Colonic mucosa (tissue), 4 donors: ENCODE measurements around the gene ADGRL3. TPM values are rescaled to one million over a fixed set of nuclear protein-coding genes. Genes with fewer than 3 reads are reported as not detected.

ENCODE experiments used
- DNase-seq: peaks from one replicate; pipeline ENCODE4 v3.0.0-alpha.2; 2020
- H3K27ac ChIP-seq: fragments of 200-600 bp; one replicate; pipeline ENCODE4 v1.8.0; 2021
- H3K27me3 ChIP-seq: fragments of 200-600 bp; one replicate; pipeline ENCODE4 v1.8.0; 2021
- H3K36me3 ChIP-seq: fragments of 200-600 bp; one replicate; pipeline ENCODE4 v1.8.0; 2021
- H3K4me1 ChIP-seq: fragments of 200-600 bp; one replicate; pipeline ENCODE4 v1.8.0; 2021; ENCODE audit warnings: mild to moderate bottlenecking
- H3K4me3 ChIP-seq: fragments of 200-600 bp; one replicate; pipeline ENCODE4 v1.8.0; 2021
- H3K9ac ChIP-seq, 2 donors: one replicate each; pipeline ENCODE4 v1.7.0; 2013; ENCODE audit warnings: control low read depth in 2 of 2, low read depth in 2 of 2, low read length in 2 of 2
- H3K9me3 ChIP-seq: fragments of 200-600 bp; one replicate; pipeline ENCODE4 v1.8.0; 2021
- CTCF ChIP-seq: fragments of 200-600 bp; IDR thresholded peaks from one replicate; pipeline ENCODE4 v1.8.0; 2022; ENCODE audit warnings: antibody characterized with exemption, mild to moderate bottlenecking
- intact Hi-C: fragments of 100-400 bp; cut with DNase I; formaldehyde crosslinking; loops from one replicate; pipeline ENCODE4 v1.14.1; 2022
- total RNA-seq, 2 donors: library from RNA; stranded (reverse); fragmentation: NEBNext Ultra II Directional in 1 of 2; extraction: Animal tissue kit (Norgen Biotek cat#: 25700) in 1 of 2; gene quantifications; one replicate each; pipeline ENCODE4 v1.2.1, GENCODE V29; 2021
- donor health status: healthy.
- donor health status: DM: no; HTN: no; CAD: no.
- donor health status: DM: no; HTN: no; CAD: no.

The ADGRL3 gene
- total RNA-seq, 2 donors from 2014 or later = 4.1 to 4.4 TPM

- H3K4me3 ChIP-seq = no peak overlapping the region
- DNase-seq = no peak
- no peaks in the 10 kb centered on the region for H3K9me3 ChIP-seq
- intact Hi-C loops = no loop called here
- no peaks in the 10 kb centered on the region for H3K36me3 ChIP-seq
- H3K4me1 ChIP-seq = no peaks in the 10 kb centered on the region
- H3K9ac ChIP-seq = no peak overlapping the region
- H3K27ac ChIP-seq = no peak overlapping the region
- H3K27me3 ChIP-seq = no peaks in the 10 kb centered on the region
- TF ChIP-seq CTCF = no peak
These were observed 715.4 kb downstream of the ADGRL3 start for GRCh38 chr4:61915501-61915900.

GRCh38 chr4:61918507-61918906 lies 718.4 kb downstream of the ADGRL3 start:
- no peaks in the 10 kb centered on the region for H3K27me3 ChIP-seq

GRCh38 chr4:61918987-61919386 lies 718.9 kb downstream of the ADGRL3 start:
- Histone ChIP-seq H3K36me3 (no peaks in the 10 kb centered on the region), H3K4me1 (no peaks in the 10 kb centered on the region), H3K27me3 (no peaks in the 10 kb centered on the region), H3K4me3 (no peak overlapping the region), H3K27ac (no peak overlapping the region), H3K9me3 (no peaks in the 10 kb centered on the region), H3K9ac (no peak overlapping the region)
- intact Hi-C loops = no loop called here
- no peak for TF ChIP-seq CTCF
- no peak for DNase-seq

More at GRCh38 chr4:61918507-61918906, 718.4 kb downstream of the ADGRL3 start:
- no peak overlapping the region for H3K9ac ChIP-seq
- no peak overlapping the region for H3K27ac ChIP-seq
- no peaks in the 10 kb centered on the region for H3K9me3 ChIP-seq
- no peak overlapping the region for H3K4me3 ChIP-seq
- no peak for DNase-seq
- H3K36me3 ChIP-seq = no peaks in the 10 kb centered on the region
- H3K4me1 ChIP-seq = no peaks in the 10 kb centered on the region
- no peak for TF ChIP-seq CTCF
- intact Hi-C loops = no loop called here

- Histone ChIP-seq H3K27me3 (no peaks in the 10 kb centered on the region), H3K27ac (no peak overlapping the region), H3K9ac (no peak overlapping the region), H3K9me3 (no peaks in the 10 kb centered on the region), H3K4me3 (no peak overlapping the region), H3K4me1 (no peaks in the 10 kb centered on the region), H3K36me3 (no peaks in the 10 kb centered on the region)
- DNase-seq = no peak
- intact Hi-C loops = no loop called here
- no peak for TF ChIP-seq CTCF
These were observed 719.4 kb downstream of the ADGRL3 start for GRCh38 chr4:61919561-61919960.

- TF ChIP-seq CTCF = no peak
- Histone ChIP-seq H3K27ac (no peak overlapping the region), H3K4me3 (no peak overlapping the region), H3K9ac (no peak overlapping the region), H3K4me1 (no peaks in the 10 kb centered on the region), H3K9me3 (no peaks in the 10 kb centered on the region), H3K27me3 (no peaks in the 10 kb centered on the region), H3K36me3 (no peaks in the 10 kb centered on the region)
- intact Hi-C loops = no loop called here
- DNase-seq = no peak
These were observed 721.8 kb downstream of the ADGRL3 start for GRCh38 chr4:61921920-61922319.

GRCh38 chr4:61922766-61923165 lies 722.6 kb downstream of the ADGRL3 start:
- Histone ChIP-seq H3K9me3 (no peaks in the 10 kb centered on the region), H3K9ac (no peak overlapping the region), H3K27ac (no peak overlapping the region), H3K36me3 (no peaks in the 10 kb centered on the region), H3K4me1 (no peaks in the 10 kb centered on the region), H3K4me3 (no peak overlapping the region), H3K27me3 (no peaks in the 10 kb centered on the region)
- intact Hi-C loops = no loop called here
- DNase-seq = no peak
- no peak for TF ChIP-seq CTCF
